Uterus (tissue), 2 donors: ENCODE data around the gene SEC16A.

Experiments
- CTCF ChIP-seq, 4 experiments: fragments of 200-600 bp in 2 of 4; fragments of 450-650 bp in 2 of 4; sonication (generic) in 2 of 4; IDR thresholded peaks; one replicate each; pipeline ENCODE4 v1.5.1; 2016 to 2019; ENCODE audit warnings: antibody characterized with exemption in 4 of 4, mild to moderate bottlenecking in 2 of 4, moderate library complexity in 1 of 4
- POLR2A ChIP-seq, 2 donors: fragments of 450-650 bp; IDR thresholded peaks; one replicate each; pipeline ENCODE4 v1.6.1; 2016; ENCODE audit warnings: antibody characterized with exemption in 2 of 2, mild to moderate bottlenecking in 1 of 2, moderate library complexity in 1 of 2

GRCh38 chr9:136499935-136500910 is 17.4 kb upstream of the SEC16A start:
- TF ChIP-seq POLR2A (IDR thresholded peaks at IDR 0.05) (no peak), CTCF (IDR thresholded peaks at IDR 0.05) (no peak)
